ENCODE results near the gene SYT3.

DNA sequence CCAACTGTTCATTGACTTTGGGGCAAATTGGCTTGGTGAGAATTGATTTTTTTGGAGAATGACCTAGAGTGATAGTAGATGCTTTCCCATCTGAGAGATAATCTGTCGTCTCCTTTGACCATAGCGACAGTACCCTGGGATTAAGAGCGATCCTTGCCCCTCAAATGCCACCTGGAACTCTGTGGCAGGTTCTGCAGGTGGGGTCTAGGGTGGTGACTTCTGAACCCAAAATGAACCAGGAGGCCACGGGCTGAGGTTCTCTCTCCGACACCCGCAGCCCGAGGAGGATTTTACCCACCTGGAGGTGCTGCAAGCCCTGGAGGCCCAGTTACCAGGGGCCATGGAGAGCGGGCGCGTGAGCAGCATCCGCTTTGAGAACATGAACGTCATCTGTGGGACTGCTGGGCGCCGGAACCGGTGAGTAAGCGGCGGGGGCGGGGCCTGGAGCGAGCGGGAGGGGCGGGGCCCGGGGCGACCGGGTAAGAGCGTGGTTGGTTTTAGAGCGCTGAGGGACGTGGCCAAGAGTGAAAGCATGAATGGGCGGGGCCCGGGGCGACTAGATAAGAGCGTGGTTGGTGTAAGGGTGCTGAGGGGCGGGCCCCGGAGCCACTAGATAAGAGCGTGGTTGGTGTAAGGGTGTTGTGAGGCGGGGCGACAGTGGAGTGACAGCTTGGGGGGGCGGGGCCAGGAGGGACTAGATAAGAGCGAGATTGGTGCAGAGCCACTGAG is 18.2 kb upstream of the SYT3 start:
- TF ChIP-seq, protein P1, sequence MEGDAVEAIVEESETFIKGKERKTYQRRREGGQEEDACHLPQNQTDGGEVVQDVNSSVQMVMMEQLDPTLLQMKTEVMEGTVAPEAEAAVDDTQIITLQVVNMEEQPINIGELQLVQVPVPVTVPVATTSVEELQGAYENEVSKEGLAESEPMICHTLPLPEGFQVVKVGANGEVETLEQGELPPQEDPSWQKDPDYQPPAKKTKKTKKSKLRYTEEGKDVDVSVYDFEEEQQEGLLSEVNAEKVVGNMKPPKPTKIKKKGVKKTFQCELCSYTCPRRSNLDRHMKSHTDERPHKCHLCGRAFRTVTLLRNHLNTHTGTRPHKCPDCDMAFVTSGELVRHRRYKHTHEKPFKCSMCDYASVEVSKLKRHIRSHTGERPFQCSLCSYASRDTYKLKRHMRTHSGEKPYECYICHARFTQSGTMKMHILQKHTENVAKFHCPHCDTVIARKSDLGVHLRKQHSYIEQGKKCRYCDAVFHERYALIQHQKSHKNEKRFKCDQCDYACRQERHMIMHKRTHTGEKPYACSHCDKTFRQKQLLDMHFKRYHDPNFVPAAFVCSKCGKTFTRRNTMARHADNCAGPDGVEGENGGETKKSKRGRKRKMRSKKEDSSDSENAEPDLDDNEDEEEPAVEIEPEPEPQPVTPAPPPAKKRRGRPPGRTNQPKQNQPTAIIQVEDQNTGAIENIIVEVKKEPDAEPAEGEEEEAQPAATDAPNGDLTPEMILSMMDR (IDR thresholded peaks at IDR 0.05), result no peak
- TF ChIP-seq POLR2A (IDR thresholded peaks at IDR 0.05) (no peak), POLR2AphosphoS5 (IDR thresholded peaks at IDR 0.05; ENCODE audit: insufficient read depth in 1 of 2, low read depth in 1 of 2) (no peak)
